NCI-H774 (cell line): ENCODE data around the gene AGAP1.

ENCODE experiments used
- DNase-seq: peaks from one replicate; lab custom pipeline; 2025; lab: John Stamatoyannopoulos, UW

The AGAP1 gene

GRCh38 chr2:236172255-236173035 is 678.6 kb downstream of the AGAP1 start:
- DNase-seq, result no peak

GRCh38 chr2:236173036-236173728 is 679.3 kb downstream of the AGAP1 start:
- no peak for DNase-seq

GRCh38 chr2:236173729-236174607 is 680.1 kb downstream of the AGAP1 start:
- no peak for DNase-seq

- no peak for DNase-seq
Observed at GRCh38 chr2:236175548-236176150, 681.8 kb downstream of the AGAP1 start.

- no peak for DNase-seq
Observed at GRCh38 chr2:236176417-236176816, 682.6 kb downstream of the AGAP1 start.

- no peak for DNase-seq
Observed at GRCh38 chr2:236176951-236177350, 683.1 kb downstream of the AGAP1 start.

GRCh38 chr2:236177604-236177966 is 683.7 kb downstream of the AGAP1 start:
- no peak for DNase-seq

GRCh38 chr2:236177967-236178889 is 684.4 kb downstream of the AGAP1 start:
- peak; percentile 56 for DNase-seq

- DNase-seq, result no peak
Observed at GRCh38 chr2:236178890-236179235, 685.0 kb downstream of the AGAP1 start.

- DNase-seq, result no peak
Observed at GRCh38 chr2:236179236-236180075, 685.6 kb downstream of the AGAP1 start.

GRCh38 chr2:236180076-236180816 is 686.4 kb downstream of the AGAP1 start:
- DNase-seq, result no peak

GRCh38 chr2:236180831-236181453 is 687.1 kb downstream of the AGAP1 start:
- DNase-seq, result peak; percentile 59
